Endometrial microvascular endothelial cells (primary cell): Measurements from ENCODE around the gene UPF1. TPM values are rescaled to one million over a fixed set of nuclear protein-coding genes. Genes with fewer than 3 reads are reported as not detected.
"Not testable (repeated sequence)": the region's sequence is repeated elsewhere in the genome, so short reads cannot be mapped to it uniquely, and the experiment has no call there.

Experiments
- in situ Hi-C: cut with HindIII; loops from 2 replicates; pipeline ENCODE4 v1.10.0; 2017; ENCODE audit warnings: low sequenced_read_pairs, low pct_unique_long_range_greater_than_20kb; ENCODE audit errors: inconsistent ontology term
- total RNA-seq: library from RNA; depleted of rRNA; stranded (reverse); fragments of >200 nt; gene quantifications from one replicate; pipeline ENCODE4 v1.2.3, GENCODE V29; 2015; ENCODE audit errors: inconsistent ontology term

The UPF1 gene
- total RNA-seq, 1 donor from 2014 or later, result 51.3 TPM

GRCh38 chr19:18889949-18890745, 58.4 kb downstream of the UPF1 start:
- in situ Hi-C loops, result no loop called here

- in situ Hi-C loops, result no loop called here
These were observed 62.0 kb downstream of the UPF1 start for GRCh38 chr19:18893587-18894253.

GRCh38 chr19:18894254-18895037, 62.7 kb downstream of the UPF1 start:
- in situ Hi-C loops, result no loop called here

GRCh38 chr19:18895038-18895823, 63.5 kb downstream of the UPF1 start:
- in situ Hi-C loops, result no loop called here

GRCh38 chr19:18895824-18896341, 64.1 kb downstream of the UPF1 start, which contains the start of gene CERS1:
CERS1 (minus strand) TSS chr19:18896158; CDS start chr19:18896072, 86 bp downstream.
- in situ Hi-C loops, result no loop called here

- in situ Hi-C loops, result no loop called here
These were observed 64.7 kb downstream of the UPF1 start for GRCh38 chr19:18896421-18896841.

- in situ Hi-C loops, result no loop called here
These were observed 65.6 kb downstream of the UPF1 start for GRCh38 chr19:18897094-18898029.

GRCh38 chr19:18898081-18898606, 66.4 kb downstream of the UPF1 start:
- in situ Hi-C loops, result no loop called here

GRCh38 chr19:18898607-18899408, 67.0 kb downstream of the UPF1 start:
- in situ Hi-C loops, result no loop called here

- in situ Hi-C loops, result no loop called here
These were observed 68.1 kb downstream of the UPF1 start for GRCh38 chr19:18899624-18900560.

GRCh38 chr19:18900700-18901481, 69.1 kb downstream of the UPF1 start:
- in situ Hi-C loops, result no loop called here

- in situ Hi-C loops, result no loop called here
These were observed 69.7 kb downstream of the UPF1 start for GRCh38 chr19:18901491-18901890.

- in situ Hi-C loops, result not testable (repeated sequence)
These were observed 70.8 kb downstream of the UPF1 start for GRCh38 chr19:18902519-18902918.

- in situ Hi-C loops, result no loop called here
These were observed 71.6 kb downstream of the UPF1 start for GRCh38 chr19:18903156-18904037.
